Mesenteric fat pad (tissue), 1 donor: ENCODE results near the gene GON7. TPM values are rescaled to one million over a fixed set of nuclear protein-coding genes. Genes with fewer than 3 reads are reported as not detected.
"Not testable (repeated sequence)": the region's sequence is repeated elsewhere in the genome, so short reads cannot be mapped to it uniquely, and the experiment has no call there.

Experiments
- DNase-seq: peaks from one replicate; pipeline ENCODE4 v3.0.0-alpha.2; 2020; ENCODE audit warnings: low spot score
- total RNA-seq: library from RNA; stranded (reverse); fragmentation: NEBNext Ultra II Directional; extraction: Animal tissue kit (Norgen Biotek cat#: 25700); gene quantifications from one replicate; pipeline ENCODE4 v1.2.1, GENCODE V29; 2021
- donor health status: DM: yes; HTN: yes; CAD: no.

GON7 gene
- total RNA-seq, 1 donor from 2014 or later, result 7.4 TPM

DNA sequence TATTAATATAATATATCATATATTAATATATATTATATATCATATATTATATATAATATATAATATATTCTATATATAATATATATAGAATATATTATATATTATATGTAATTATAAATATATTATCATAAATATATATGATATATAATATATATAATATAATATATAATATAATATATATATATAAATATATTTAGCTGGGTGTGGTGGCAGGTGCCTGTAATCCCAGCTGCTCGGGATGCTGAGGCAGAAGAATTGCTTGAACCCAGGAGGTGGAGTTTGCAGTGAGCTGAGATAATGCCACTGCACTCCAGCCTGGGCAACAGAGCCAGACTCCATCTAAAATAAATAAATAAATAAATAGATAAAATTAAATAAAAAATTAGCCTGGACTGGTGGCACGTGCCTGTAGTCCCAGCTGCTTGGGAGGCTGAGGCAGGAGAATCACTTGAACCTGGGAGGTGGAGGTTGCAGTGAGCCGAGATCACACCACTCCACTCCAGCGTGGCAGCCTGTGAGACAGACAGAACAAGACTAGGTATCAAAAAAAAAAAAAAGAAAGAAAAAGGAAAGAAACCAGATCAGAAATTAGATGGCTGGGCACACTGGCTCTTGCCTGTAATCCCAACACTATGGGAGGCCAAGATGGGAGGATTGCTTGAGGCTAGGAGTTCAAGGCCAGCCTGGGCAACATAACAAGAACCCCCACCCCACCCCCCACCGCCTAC, 47.1 kb downstream of the GON7 start:
- not testable (repeated sequence) for DNase-seq

DNA sequence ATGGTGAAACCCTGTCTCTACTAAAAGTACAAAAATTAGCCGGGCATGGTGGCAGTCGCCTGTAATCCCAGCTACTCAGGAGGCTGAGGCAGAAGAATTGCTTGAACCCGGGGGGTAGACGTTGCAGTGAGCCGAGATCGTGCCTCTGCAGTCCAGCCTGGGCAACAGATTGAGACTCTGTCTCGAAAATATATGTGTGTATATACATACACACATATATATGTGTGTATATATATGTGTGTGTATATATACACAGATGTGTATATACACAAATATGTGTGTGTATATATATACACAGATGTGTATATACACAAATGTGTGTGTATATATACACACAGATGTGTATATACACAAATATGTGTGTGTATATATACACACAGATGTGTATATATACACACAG, 48.5 kb downstream of the GON7 start:
- not testable (repeated sequence) for DNase-seq

DNA sequence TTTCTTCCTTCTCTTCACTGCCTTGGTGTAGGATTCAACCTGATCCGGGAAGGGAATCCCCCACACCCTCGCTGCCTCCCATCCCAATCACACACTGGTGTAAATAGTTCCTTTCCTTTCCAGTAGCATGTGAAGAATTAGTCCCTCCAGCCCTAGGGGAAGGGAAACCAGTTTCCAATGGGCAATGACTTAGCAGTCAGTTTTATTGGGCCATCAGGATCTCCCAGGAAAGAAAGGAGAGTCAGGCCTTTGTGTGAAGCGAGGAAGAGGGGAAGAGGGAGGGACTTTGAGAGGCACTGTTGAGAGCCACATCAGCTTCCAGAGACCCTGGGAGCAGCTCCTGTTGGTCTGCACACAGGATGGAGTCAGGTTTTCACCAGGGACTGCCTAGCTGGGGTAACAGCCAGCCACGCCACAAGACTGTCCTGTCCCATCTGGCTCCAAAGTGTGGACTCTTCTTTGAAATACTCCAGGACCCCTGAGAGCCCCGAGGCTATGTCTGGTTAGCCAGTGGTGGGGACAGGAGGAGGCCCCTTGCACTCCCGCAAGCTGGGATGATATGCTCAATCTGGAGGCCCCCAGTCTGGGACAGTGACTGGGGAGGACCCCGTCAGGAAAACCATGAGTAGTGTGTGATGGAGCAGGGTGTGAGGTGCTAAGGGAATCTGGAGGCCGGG, 50.0 kb downstream of the GON7 start:
- DNase-seq, result no peak

DNA sequence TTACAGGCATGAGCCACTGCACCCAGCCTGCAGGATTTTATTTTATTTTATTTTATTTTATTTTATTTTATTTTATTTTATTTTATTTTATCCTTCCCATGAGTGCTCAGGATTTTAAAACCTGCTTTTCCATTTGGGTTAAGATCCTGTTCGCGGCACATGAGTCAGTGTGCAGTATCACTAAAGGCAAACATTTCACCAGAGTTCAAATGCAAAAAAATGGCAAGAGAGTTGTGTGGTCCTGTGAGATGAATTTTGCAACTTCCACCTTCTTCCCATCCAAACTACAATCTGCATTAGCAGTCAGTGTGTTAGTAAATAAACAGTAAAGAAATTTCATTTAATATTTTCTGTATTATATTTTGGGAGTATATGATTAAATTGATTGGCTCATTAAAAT, 51.2 kb downstream of the GON7 start:
- no peak for DNase-seq

DNA sequence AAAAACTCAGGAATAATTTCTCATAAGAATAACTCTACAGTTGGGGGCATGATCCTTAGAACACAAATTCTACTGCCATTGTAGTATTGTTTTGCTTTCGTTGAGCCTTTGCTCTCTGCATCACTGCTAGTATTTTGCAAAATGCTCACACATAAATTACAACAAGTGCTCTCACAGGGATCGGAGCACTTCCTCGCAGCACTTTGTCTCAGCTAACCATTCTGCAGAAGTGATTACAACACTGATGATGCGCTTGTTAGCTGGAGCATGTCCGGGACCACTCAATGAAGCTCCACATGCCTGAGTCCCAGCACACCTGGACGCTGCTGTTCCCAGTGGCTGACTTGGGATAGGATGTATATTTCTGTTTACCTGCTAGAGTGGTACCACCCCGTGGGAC, 53.7 kb downstream of the GON7 start:
- DNase-seq, result no peak

Other genes starting within 250 kb of the GON7 start
- gene ITPK1, start 91.1 kb downstream of the GON7 start, total RNA-seq, result 267 TPM
- 18.7 TPM for gene MOAP1, start 22.2 kb downstream of the GON7 start, total RNA-seq
- 24.1 TPM for gene LYSET, start 21.7 kb downstream of the GON7 start, total RNA-seq
- 12.9 TPM for gene UBR7, start 191 bp upstream of the GON7 start, total RNA-seq
- gene BTBD7, start 126.0 kb upstream of the GON7 start, total RNA-seq, result 29.6 TPM
- not detected for gene COX8C, start 140.1 kb upstream of the GON7 start, total RNA-seq
- gene UNC79, start 223.9 kb upstream of the GON7 start, total RNA-seq, result 0.13 TPM